ENCODE measurements around the gene AGBL1.

The AGBL1 gene

DNA sequence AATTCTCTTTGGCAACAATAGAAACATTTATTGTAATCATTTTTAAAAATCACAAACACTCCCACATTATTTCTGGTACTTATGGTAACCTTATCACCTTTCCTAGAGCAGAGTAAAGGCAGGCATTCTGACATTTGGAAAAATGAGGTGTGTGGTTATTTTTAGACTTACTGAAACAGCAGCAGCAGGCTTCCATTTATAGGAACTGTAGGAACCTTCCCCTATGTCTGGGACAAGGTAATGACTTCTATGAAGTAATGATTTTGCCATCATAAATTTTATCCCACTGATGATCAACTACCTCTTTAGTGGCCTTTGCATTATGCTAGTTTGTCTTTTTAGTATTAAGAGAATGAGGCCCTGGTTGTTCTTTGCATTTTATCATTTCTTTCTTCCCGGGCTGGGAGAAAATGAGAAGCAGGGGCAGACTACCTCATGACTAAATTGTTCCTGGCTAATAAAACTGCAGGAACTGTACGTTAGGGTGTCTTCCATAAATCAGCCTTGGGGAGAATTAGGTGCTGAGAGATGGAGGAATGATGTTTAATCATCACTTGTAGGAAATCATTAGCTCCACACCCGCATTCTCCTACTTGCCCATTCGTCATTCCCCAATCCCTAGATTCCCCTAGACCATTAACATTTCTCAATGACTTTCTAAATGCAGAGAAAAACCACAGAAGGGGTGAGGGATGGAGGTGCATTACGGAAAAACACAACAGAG, 680.3 kb downstream of the AGBL1 start:
- in situ Hi-C loops (cut with HindIII; ENCODE audit: low sequenced_read_pairs), result no loop called here
- TF ChIP-seq, protein P1, sequence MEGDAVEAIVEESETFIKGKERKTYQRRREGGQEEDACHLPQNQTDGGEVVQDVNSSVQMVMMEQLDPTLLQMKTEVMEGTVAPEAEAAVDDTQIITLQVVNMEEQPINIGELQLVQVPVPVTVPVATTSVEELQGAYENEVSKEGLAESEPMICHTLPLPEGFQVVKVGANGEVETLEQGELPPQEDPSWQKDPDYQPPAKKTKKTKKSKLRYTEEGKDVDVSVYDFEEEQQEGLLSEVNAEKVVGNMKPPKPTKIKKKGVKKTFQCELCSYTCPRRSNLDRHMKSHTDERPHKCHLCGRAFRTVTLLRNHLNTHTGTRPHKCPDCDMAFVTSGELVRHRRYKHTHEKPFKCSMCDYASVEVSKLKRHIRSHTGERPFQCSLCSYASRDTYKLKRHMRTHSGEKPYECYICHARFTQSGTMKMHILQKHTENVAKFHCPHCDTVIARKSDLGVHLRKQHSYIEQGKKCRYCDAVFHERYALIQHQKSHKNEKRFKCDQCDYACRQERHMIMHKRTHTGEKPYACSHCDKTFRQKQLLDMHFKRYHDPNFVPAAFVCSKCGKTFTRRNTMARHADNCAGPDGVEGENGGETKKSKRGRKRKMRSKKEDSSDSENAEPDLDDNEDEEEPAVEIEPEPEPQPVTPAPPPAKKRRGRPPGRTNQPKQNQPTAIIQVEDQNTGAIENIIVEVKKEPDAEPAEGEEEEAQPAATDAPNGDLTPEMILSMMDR (IDR thresholded peaks at IDR 0.05; ENCODE audit: low read depth, low read length), result no peak
- no peak for DNase-seq (ENCODE audit: low read depth, low spot score)
- no peak overlapping the region for H3K4me3 ChIP-seq (ENCODE audit: low read depth, low read length)

DNA sequence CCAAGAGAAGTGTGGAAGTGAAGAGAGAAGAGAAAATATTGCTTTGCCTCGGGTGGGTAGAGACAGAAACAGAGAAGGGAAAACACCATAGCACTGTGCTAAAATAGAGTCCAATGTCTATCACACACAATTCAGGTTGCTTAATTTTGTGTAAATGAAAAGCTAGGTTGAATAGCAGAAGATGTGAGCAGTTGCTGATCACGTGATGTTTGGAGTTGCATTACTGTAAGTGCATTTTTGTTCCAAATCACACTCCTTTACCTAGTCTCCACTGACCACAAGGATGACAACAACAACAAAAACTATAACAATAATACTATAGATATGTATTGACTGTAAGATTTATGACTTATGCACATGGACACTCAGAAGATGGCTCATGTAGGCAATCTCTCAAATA, 683.2 kb downstream of the AGBL1 start:
- TF ChIP-seq, protein P1 (IDR thresholded peaks at IDR 0.05; ENCODE audit: low read depth, low read length), result no peak
- DNase-seq (ENCODE audit: low read depth, low spot score), result no peak
- in situ Hi-C loops (cut with HindIII; ENCODE audit: low sequenced_read_pairs), result no loop called here
- no peak overlapping the region for H3K4me3 ChIP-seq (ENCODE audit: low read depth, low read length)

DNA sequence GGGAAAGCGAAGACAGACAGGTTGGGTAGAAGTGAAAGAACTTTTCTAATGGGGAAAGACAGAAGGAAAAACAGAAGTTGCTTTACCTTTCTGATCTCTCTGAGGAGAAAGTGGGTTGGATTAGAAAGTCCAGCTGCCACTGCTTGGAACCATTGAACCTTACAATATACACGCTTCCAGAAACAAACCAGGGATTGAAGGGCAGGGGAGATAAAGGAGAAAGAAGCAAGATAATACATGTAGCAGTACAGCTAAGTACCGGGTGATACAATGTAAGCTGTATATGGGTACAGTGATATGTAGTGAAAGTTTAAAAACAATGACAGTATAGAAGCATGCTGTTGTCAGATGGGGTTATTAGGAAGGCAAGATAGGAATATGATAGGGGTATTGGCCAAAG, 684.4 kb downstream of the AGBL1 start:
- in situ Hi-C loops (cut with HindIII; ENCODE audit: low sequenced_read_pairs), result no loop called here
- TF ChIP-seq, protein P1 (IDR thresholded peaks at IDR 0.05; ENCODE audit: low read depth, low read length), result no peak
- DNase-seq (ENCODE audit: low read depth, low spot score), result no peak
- H3K4me3 ChIP-seq (ENCODE audit: low read depth, low read length), result no peak overlapping the region

DNA sequence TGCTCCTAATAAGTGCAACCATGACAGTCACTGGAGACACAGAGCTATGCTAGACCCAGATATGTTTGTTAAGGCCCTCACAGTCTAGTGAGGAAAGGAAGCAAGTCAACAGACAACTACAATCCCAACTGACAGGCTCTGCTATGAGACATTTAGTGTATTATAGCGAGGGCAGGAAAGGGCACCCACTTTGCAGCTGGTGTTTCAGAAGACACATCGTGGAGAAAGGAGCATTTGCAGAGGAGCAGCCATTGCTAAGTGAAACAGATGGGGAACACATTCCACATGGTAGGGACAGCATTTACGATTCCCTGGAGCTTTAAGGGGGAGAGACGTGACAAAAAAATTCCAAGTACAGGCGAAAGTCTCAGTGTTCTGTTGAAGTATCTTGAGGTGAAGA, 685.6 kb downstream of the AGBL1 start:
- no peak overlapping the region for H3K4me3 ChIP-seq (ENCODE audit: low read depth, low read length)
- in situ Hi-C loops (cut with HindIII; ENCODE audit: low sequenced_read_pairs), result no loop called here
- TF ChIP-seq, protein P1 (IDR thresholded peaks at IDR 0.05; ENCODE audit: low read depth, low read length), result no peak
- DNase-seq (ENCODE audit: low read depth, low spot score), result no peak

DNA sequence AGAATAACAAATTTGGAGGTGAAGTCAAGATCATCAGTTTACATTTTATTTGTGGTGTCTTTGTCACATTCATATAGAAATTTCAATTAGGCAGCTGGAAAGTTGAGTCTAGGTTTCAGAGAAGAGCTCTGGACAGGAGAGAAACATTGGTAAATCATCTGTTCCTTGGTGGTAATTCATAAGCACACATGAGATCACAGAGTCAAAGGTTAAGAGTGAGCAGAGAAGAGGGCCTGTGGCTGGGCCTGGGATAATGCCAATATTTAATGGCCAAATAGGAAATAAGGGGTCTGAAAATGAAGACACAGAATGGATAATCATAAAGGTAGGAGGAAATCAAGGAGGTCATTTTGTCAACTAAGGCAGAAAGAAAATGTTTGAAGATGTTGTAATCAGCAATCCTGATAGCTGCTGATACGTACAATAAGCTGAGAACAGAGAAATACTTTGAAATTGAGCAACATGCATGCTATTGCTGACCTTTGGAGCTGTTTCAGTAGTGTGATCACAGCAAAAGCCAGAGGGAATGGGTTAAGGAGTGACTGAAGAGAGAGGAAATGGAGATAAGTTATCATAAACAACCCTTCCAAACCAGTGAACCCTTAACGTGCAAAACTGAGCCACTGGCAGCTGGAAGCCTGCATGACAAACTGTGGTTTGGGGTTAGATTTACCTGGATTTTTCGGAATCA, 692.8 kb downstream of the AGBL1 start:
- in situ Hi-C loops (cut with HindIII; ENCODE audit: low sequenced_read_pairs), result no loop called here
- no peak overlapping the region for H3K4me3 ChIP-seq (ENCODE audit: low read depth, low read length)
- TF ChIP-seq, protein P1 (IDR thresholded peaks at IDR 0.05; ENCODE audit: low read depth, low read length), result no peak
- no peak for DNase-seq (ENCODE audit: low read depth, low spot score)

DNA sequence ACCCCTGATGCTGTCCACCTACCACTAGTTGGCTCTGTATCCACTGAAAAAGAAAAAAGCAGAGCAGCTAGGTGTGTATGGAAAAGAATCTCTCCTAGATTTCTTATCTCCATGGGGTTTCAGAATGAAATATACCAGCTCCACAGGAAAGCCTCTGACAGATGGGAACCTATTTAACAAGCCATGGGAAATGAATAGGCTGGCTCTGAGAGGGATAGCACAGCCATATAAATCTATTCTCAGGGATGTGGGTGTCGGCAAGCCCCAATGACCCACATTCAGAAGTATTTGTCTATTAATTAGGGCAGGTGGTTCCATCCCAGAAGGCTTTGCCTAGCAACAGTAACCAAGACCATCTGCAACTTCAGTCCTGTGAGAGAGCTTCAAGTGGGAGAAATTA, 694.1 kb downstream of the AGBL1 start:
- DNase-seq (ENCODE audit: low read depth, low spot score), result no peak
- no peak overlapping the region for H3K4me3 ChIP-seq (ENCODE audit: low read depth, low read length)
- in situ Hi-C loops (cut with HindIII; ENCODE audit: low sequenced_read_pairs), result no loop called here
- TF ChIP-seq, protein P1 (IDR thresholded peaks at IDR 0.05; ENCODE audit: low read depth, low read length), result no peak

All from astrocyte of the spinal cord (primary cell).